H1 (cell line): ENCODE measurements around the gene OVCA2. TPM values are rescaled to one million over a fixed set of nuclear protein-coding genes. Genes with fewer than 3 reads are reported as not detected.
A peak's percentile ranks its signal among the peaks of the same experiment; 100 is the strongest.

Experiments
- CTCF ChIA-PET: fragments of 300-600 bp; sonication (Branson Sonifier 250); formaldehyde crosslinking; loops from one replicate; lab custom pipeline; 2021; ENCODE audit not compliant: partially characterized antibody; lab: Charles Lee
- POLR2A ChIA-PET: fragments of 300-600 bp; sonication (Branson Sonifier 250); formaldehyde crosslinking; loops from one replicate; lab custom pipeline; 2021; ENCODE audit warnings: inconsistent platforms; ENCODE audit not compliant: partially characterized antibody; lab: Charles Lee
- DNase-seq, 2 experiments: peaks; one replicate each; pipeline versions ENCODE4 v3.0.0 to v3.0.0-alpha.2; 2010 to 2022; ENCODE audit warnings: low spot score in 2 of 2, low read depth in 1 of 2, mixed read lengths in 1 of 2
- FAIRE-seq: peaks from 2 replicates; lab custom pipeline; 2011; peaks lifted over from hg19 to GRCh38; lab: Jason Lieb, UNC
- H2AFZ ChIP-seq: 2 replicates; pipeline ENCODE4 v1.8.1; 2012; ENCODE audit warnings: low read length, inconsistent platforms
- H2AK5ac ChIP-seq: 2 replicates; pipeline ENCODE4 v1.6.1; 2013; ENCODE audit warnings: low read depth, low read length
- H2BK120ac ChIP-seq: replicated peaks from 2 replicates; pipeline ENCODE3; 2013; ENCODE audit warnings: low read depth, low read length, inconsistent platforms
- H2BK12ac ChIP-seq: 2 replicates; pipeline ENCODE4 v1.6.1; 2013; ENCODE audit warnings: low read depth, low read length
- H2BK15ac ChIP-seq: 2 replicates; pipeline ENCODE4 v1.6.1; 2013; ENCODE audit warnings: low read length
- H2BK20ac ChIP-seq: 2 replicates; pipeline ENCODE4 v1.6.1; 2013; ENCODE audit warnings: low read length
- H2BK5ac ChIP-seq: 2 replicates; pipeline ENCODE4 v1.6.1; 2013; ENCODE audit warnings: low read depth, low read length
- H3K14ac ChIP-seq: 2 replicates; pipeline ENCODE4 v1.6.1; 2013; ENCODE audit warnings: inconsistent platforms; ENCODE audit not compliant: insufficient read length
- H3K18ac ChIP-seq: 2 replicates; pipeline ENCODE4 v1.6.1; 2013; ENCODE audit warnings: low read length; ENCODE audit errors: extremely low read depth
- H3K23ac ChIP-seq: 2 replicates; pipeline ENCODE4 v1.6.1; 2013; ENCODE audit warnings: inconsistent platforms; ENCODE audit not compliant: insufficient read length
- H3K23me2 ChIP-seq: 2 replicates; pipeline ENCODE4 v1.6.1; 2013; ENCODE audit warnings: low read depth, low read length
- H3K27ac ChIP-seq: 2 replicates; pipeline ENCODE4 v1.6.1; 2011; ENCODE audit warnings: low read depth, low read length, inconsistent platforms
- H3K27me3 ChIP-seq, 4 experiments: replicated peaks in 1 of 4; 1 replicate in 1 of 4; 2 replicates in 3 of 4; pipeline versions ENCODE4 v1.6.1 to v1.8.1; 2011 to 2013; ENCODE audit warnings: low read length in 3 of 4, mild to moderate bottlenecking in 3 of 4, inconsistent platforms in 2 of 4, mixed read lengths in 2 of 4, moderate library complexity in 1 of 4; ENCODE audit not compliant: control insufficient read depth in 3 of 4, insufficient read depth in 3 of 4; ENCODE audit errors: extremely low read depth in 1 of 4
- H3K36me3 ChIP-seq, 4 experiments: 2 replicates each; pipeline versions ENCODE4 v1.6.1 to v1.8.1; 2011 to 2013; ENCODE audit warnings: mild to moderate bottlenecking in 4 of 4, low read length in 3 of 4, moderate library complexity in 2 of 4, control low read depth in 1 of 4, inconsistent platforms in 1 of 4; ENCODE audit not compliant: insufficient read depth in 4 of 4, control insufficient read depth in 2 of 4
- H3K4ac ChIP-seq: replicated peaks from 2 replicates; pipeline ENCODE3; 2013; ENCODE audit warnings: low read length, low read depth, mixed read lengths, inconsistent platforms; ENCODE audit not compliant: insufficient read length
- H3K4me1 ChIP-seq, 4 experiments: replicated peaks in 1 of 4; 1 replicate in 1 of 4; 2 replicates in 3 of 4; pipeline versions ENCODE4 v1.6.1 to v1.8.1; 2011 to 2013; ENCODE audit warnings: low read length in 3 of 4, inconsistent platforms in 2 of 4, mixed read lengths in 1 of 4; ENCODE audit not compliant: insufficient read depth in 4 of 4, control insufficient read depth in 3 of 4
- H3K4me2 ChIP-seq, 2 experiments: 2 replicates each; pipeline versions ENCODE4 v1.6.1 to v1.8.1; 2011 to 2013; ENCODE audit warnings: low read depth in 2 of 2, low read length in 2 of 2, control low read depth in 1 of 2, inconsistent platforms in 1 of 2, mild to moderate bottlenecking in 1 of 2; ENCODE audit not compliant: insufficient read depth in 1 of 2
- H3K4me3 ChIP-seq, 4 experiments: fragments of 200-600, 300-600 bp in 1 of 4; sonication (generic), shearing (Covaris generic), sonication (Bioruptor Twin) in 1 of 4; 2 replicates each; pipeline versions ENCODE4 v1.5.1 to v1.8.1; 2011 to 2016; ENCODE audit warnings: low read length in 4 of 4, low read depth in 3 of 4, control low read depth in 2 of 4, inconsistent platforms in 2 of 4, mild to moderate bottlenecking in 2 of 4, mixed read lengths in 1 of 4, moderate library complexity in 1 of 4; ENCODE audit not compliant: insufficient read depth in 2 of 4; ENCODE audit errors: extremely low read depth in 1 of 4
- H3K56ac ChIP-seq: replicated peaks from 2 replicates; pipeline ENCODE3; 2013; ENCODE audit warnings: low read depth, mild to moderate bottlenecking, mixed read lengths, low read length, inconsistent platforms; ENCODE audit not compliant: insufficient read length
- H3K79me1 ChIP-seq: 2 replicates; pipeline ENCODE4 v1.6.1; 2013; ENCODE audit warnings: low read depth, low read length, control low read depth
- H3K79me2 ChIP-seq, 2 experiments: 2 replicates each; pipeline versions ENCODE4 v1.6.1 to v1.8.1; 2012 to 2013; ENCODE audit warnings: low read length in 2 of 2, mild to moderate bottlenecking in 2 of 2, inconsistent platforms in 1 of 2; ENCODE audit not compliant: insufficient read depth in 2 of 2, control insufficient read depth in 1 of 2
- H3K9ac ChIP-seq, 4 experiments: replicated peaks in 1 of 4; 1 replicate in 1 of 4; 2 replicates in 3 of 4; pipeline versions ENCODE4 v1.6.1 to v1.8.1; 2011 to 2013; ENCODE audit warnings: low read depth in 3 of 4, low read length in 3 of 4, control low read depth in 2 of 4, mild to moderate bottlenecking in 2 of 4, moderate library complexity in 2 of 4, inconsistent platforms in 1 of 4; ENCODE audit errors: extremely low read depth in 1 of 4
- H3K9me3 ChIP-seq, 2 experiments: 2 replicates each; pipeline versions ENCODE4 v1.6.1 to v1.8.1; 2012 to 2013; ENCODE audit warnings: mild to moderate bottlenecking in 2 of 2, moderate library complexity in 2 of 2, control low read depth in 1 of 2, inconsistent platforms in 1 of 2, low read depth in 1 of 2, low read length in 1 of 2, mixed read lengths in 1 of 2; ENCODE audit not compliant: insufficient read depth in 2 of 2
- H4K20me1 ChIP-seq, 2 experiments: replicated peaks in 1 of 2; 2 replicates each; pipeline versions ENCODE3 to v1.8.1; 2011 to 2013; ENCODE audit warnings: inconsistent platforms in 2 of 2, low read length in 2 of 2, mild to moderate bottlenecking in 1 of 2; ENCODE audit not compliant: insufficient read depth in 2 of 2, control insufficient read depth in 1 of 2
- H4K5ac ChIP-seq: 2 replicates; pipeline ENCODE4 v1.6.1; 2013; ENCODE audit warnings: low read length, low read depth, mixed read lengths, inconsistent platforms; ENCODE audit not compliant: insufficient read length
- H4K8ac ChIP-seq: 2 replicates; pipeline ENCODE4 v1.8.0; 2013; ENCODE audit warnings: mild to moderate bottlenecking, moderate library complexity, low read length, inconsistent platforms; ENCODE audit not compliant: insufficient read depth; ENCODE audit errors: extremely low read depth
- H4K91ac ChIP-seq: replicated peaks from 2 replicates; pipeline ENCODE3; 2013; ENCODE audit warnings: low read length, mixed read lengths, inconsistent platforms; ENCODE audit not compliant: insufficient read length
- CBX8 ChIP-seq: fragments of 300-800, 300-1000 bp; sonication (generic); IDR thresholded peaks from 2 replicates; pipeline ENCODE4 v1.7.1; 2016; ENCODE audit warnings: low read depth, low read length, borderline replicate concordance
- EZH2 ChIP-seq: fragments of 200-600 bp; sonication (generic); IDR thresholded peaks from 2 replicates; pipeline ENCODE4 v1.7.1; 2012; ENCODE audit warnings: low read depth, mild to moderate bottlenecking, moderate library complexity, low read length, inconsistent platforms; ENCODE audit not compliant: severe bottlenecking
- GABPA ChIP-seq: IDR thresholded peaks from 2 replicates; pipeline ENCODE4 v1.6.1; 2011; ENCODE audit warnings: mild to moderate bottlenecking, low read length, moderate library complexity, borderline replicate concordance; ENCODE audit not compliant: insufficient read depth
- RNF2 ChIP-seq: fragments of 200-900, 300-1000 bp; sonication (generic); IDR thresholded peaks from 2 replicates; pipeline ENCODE4 v1.7.1; 2016; ENCODE audit warnings: borderline replicate concordance, low read depth, mild to moderate bottlenecking, antibody characterized with exemption, low read length; ENCODE audit not compliant: poor library complexity, severe bottlenecking; ENCODE audit errors: missing control alignments
- SUZ12 ChIP-seq: fragments of 200-600 bp; sonication (generic); IDR thresholded peaks from 2 replicates; pipeline ENCODE4 v1.6.1; 2012; ENCODE audit warnings: mild to moderate bottlenecking, inconsistent platforms, low read length, moderate library complexity, mixed read lengths
- YY1 ChIP-seq: IDR thresholded peaks from 2 replicates; pipeline ENCODE4 v1.6.1; 2011; ENCODE audit warnings: low read depth, mild to moderate bottlenecking, low read length
- WGBS, 2 experiments: shearing (Covaris generic) in 1 of 2; methylation state at CpG; one replicate each; pipeline versions ENCODE4 v1.1.6 to v1.1.7; 2013 to 2015; ENCODE audit warnings: low lambda C conversion rate in 2 of 2, mixed read lengths in 2 of 2, inconsistent platforms in 1 of 2, low coverage in 1 of 2, missing lambda C conversion rate in 1 of 2; ENCODE audit not compliant: insufficient replicate concordance in 2 of 2, insufficient coverage in 1 of 2, insufficient read length in 1 of 2; ENCODE audit errors: extremely low coverage in 1 of 2, missing lambda C conversion rate in 1 of 2; 5-methylcytosine and 5-hydroxymethylcytosine counted together
- polyA plus RNA-seq, 7 experiments: library from polyadenylated mRNA; depleted of rRNA in 3 of 7; stranded (reverse) in 5 of 7; unstranded in 2 of 7; fragments of >200 nt in 5 of 7; fragments of 200-250 nt in 2 of 7; gene quantifications; 1 replicate in 5 of 7; 2 replicates in 1 of 7; 4 replicates in 1 of 7; pipeline versions ENCODE4 v1.2.1 to v1.2.3, GENCODE V29; 2011 to 2013; ENCODE audit warnings: missing spikeins in 2 of 7, mixed read lengths in 2 of 7
- total RNA-seq: library from RNA; stranded (reverse); fragmentation: NEBNext Ultra II Directional; extraction: Animal tissue kit (Norgen Biotek cat#: 25700); gene quantifications from 2 replicates; pipeline ENCODE4 v1.2.1, GENCODE V29; 2021

OVCA2 gene
- total and polyA plus RNA-seq, 2 of the 8 experiments (the other 6 are each of a cell fraction or from before 2014, with no cell fraction given): 15.3 to 37.0 TPM

GRCh38 chr17:2051061-2051932 lies 9.5 kb downstream of the OVCA2 start:
- Histone ChIP-seq H2AK5ac (no peak overlapping the region), H3K14ac (no peak overlapping the region), H3K4me1 (peaks cover 0 to 10% (median 6%) of the 10 kb centered on the region in 4 experiments; a peak in 5 of 7 replicates), H3K4ac (no peak overlapping the region), H2BK12ac (peak overlapping the region; percentile 27; the same call in 1 of the 2 replicates), H3K79me1 (no peaks in the 10 kb centered on the region), H4K5ac (no peak overlapping the region), H3K79me2 (no peaks in the 10 kb centered on the region), H3K9ac (no peak overlapping the region), H2BK20ac (no peak overlapping the region), H3K23me2 (peaks cover 9% of the 10 kb centered on the region; the same call in 1 of the 2 replicates), H2BK15ac (0 out of 2 replicates have a peak overlapping the region, but pooled peaks have one; percentile 29), H3K56ac (no peak overlapping the region), H3K27me3 (peaks cover 59 to 84% (median 80%) of the 10 kb centered on the region in 4 experiments), H2AFZ (no peak overlapping the region), H3K9me3 (no peaks in the 10 kb centered on the region), H4K8ac (peak overlapping the region; percentile 71; the same call in 1 of the 2 replicates), H2BK5ac (no peak overlapping the region), H4K20me1 (peaks cover 12 to 16% of the 10 kb centered on the region in 2 experiments), H3K18ac (no peak overlapping the region), H3K4me3 (peak overlapping the region in 1 of 4 experiments; percentile 54; a peak in 2 of 8 replicates), H3K36me3 (peaks cover 0 to 6% (median 0%) of the 10 kb centered on the region in 4 experiments; a peak in 1 of 8 replicates), H3K23ac (no peak overlapping the region), H4K91ac (no peak overlapping the region), H2BK120ac (no peak overlapping the region), H3K4me2 (peak overlapping the region; percentile 3 to 68; a peak in 3 of 4 replicates), H3K27ac (no peak overlapping the region)
- no peak for FAIRE-seq
- POLR2A ChIA-PET: interaction anchor here (0.6 to 0.8 kb wide), 2 partner anchors 12 to 24 kb away, joined by 3 read pairs; no protein-coding TSS in a partner anchor
- peak in 1 of 2 experiments; percentile 55 for DNase-seq
- CTCF ChIA-PET: interaction anchor here (0.6 to 2.5 kb wide), 7 partner anchors 10 to 194 kb away, joined by 3 to 10 read pairs (median 4); no protein-coding TSS in a partner anchor
- 13% methylated on average over 44 of the region's 81 CpGs; no CpG with 5 or more reads in 1 of the 2 experiments for WGBS, 2 experiments
- TF ChIP-seq RNF2 (peak; percentile 41), EZH2 (peak; percentile 88), GABPA (no peak), CBX8 (no peak), YY1 (no peak), SUZ12 (peak; percentile 90)
